ENCODE data around the gene UNC5C. TPM values are rescaled to one million over a fixed set of nuclear protein-coding genes. Genes with fewer than 3 reads are reported as not detected.

The UNC5C gene
- total and polyA plus RNA-seq, 2 of the 8 experiments (the other 6 are each of a cell fraction or from before 2014, with no cell fraction given) = 0.30 to 1.3 TPM

DNA sequence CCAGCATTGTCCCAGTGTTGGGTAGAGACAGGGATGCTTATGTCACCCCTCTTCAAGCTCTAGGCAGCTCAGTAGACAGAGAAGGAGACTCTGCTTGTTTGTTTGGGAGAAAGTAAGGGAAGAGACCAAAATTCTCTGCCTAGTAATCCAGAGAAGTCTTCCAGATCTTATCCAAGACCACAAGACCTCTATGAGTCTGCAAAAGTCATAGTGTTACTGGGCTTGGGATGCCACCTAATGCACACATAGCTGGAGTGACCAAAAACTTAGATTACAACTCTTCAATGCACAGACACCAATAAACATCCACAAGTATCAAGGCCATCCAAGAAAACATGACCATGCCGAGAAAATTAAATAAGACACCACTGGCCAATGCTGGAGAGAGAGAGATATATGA is 205.5 kb downstream of the UNC5C start:
- H3K23me2 ChIP-seq (ENCODE audit: low read depth, low read length) = no peaks in the 10 kb centered on the region
- no peaks in the 10 kb centered on the region for H3K4me1 ChIP-seq (replicated peaks in 1 of 4; ENCODE audit: control insufficient read depth in 3 of 4, insufficient read depth in 4 of 4, low read length in 3 of 4)
- ChIA-PET CTCF (ENCODE audit: partially characterized antibody) (interaction anchor here (1.7 kb wide), 1 partner anchor 19 kb away, joined by 6 read pairs; no protein-coding TSS in a partner anchor), POLR2A (ENCODE audit: partially characterized antibody) (no interaction called here)
- H3K4me2 ChIP-seq (ENCODE audit: insufficient read depth in 1 of 2, low read depth in 2 of 2, low read length in 2 of 2) = no peak overlapping the region
- FAIRE-seq (no peak), DNase-seq (ENCODE audit: low read depth in 1 of 2, low spot score in 2 of 2) (no peak)
- WGBS, 2 experiments (ENCODE audit: extremely low coverage in 1 of 2, insufficient coverage in 1 of 2, insufficient read length in 1 of 2, insufficient replicate concordance in 2 of 2, low coverage in 1 of 2, low lambda C conversion rate in 2 of 2, missing lambda C conversion rate in 1 of 2) = 100% methylated on average over 1 of the region's 1 CpG; no CpG with 5 or more reads in 1 of the 2 experiments
- H3K14ac ChIP-seq (ENCODE audit: insufficient read length) = no peak overlapping the region
- H2BK12ac ChIP-seq (ENCODE audit: low read depth, low read length) = no peak overlapping the region
- H4K5ac ChIP-seq (ENCODE audit: insufficient read length, low read depth, low read length) = no peak overlapping the region
- H3K36me3 ChIP-seq (ENCODE audit: control insufficient read depth in 2 of 4, insufficient read depth in 4 of 4, low read length in 3 of 4) = no peaks in the 10 kb centered on the region
- no peak overlapping the region for H2BK5ac ChIP-seq (ENCODE audit: low read depth, low read length)
- H2BK120ac ChIP-seq (replicated peaks; ENCODE audit: low read depth, low read length) = no peak overlapping the region
- H2AK5ac ChIP-seq (ENCODE audit: low read depth, low read length) = no peak overlapping the region
- no peak overlapping the region for H3K4ac ChIP-seq (replicated peaks; ENCODE audit: insufficient read length, low read depth, low read length)
- no peak overlapping the region for H4K8ac ChIP-seq (ENCODE audit: extremely low read depth, insufficient read depth, low read length)
- no peak overlapping the region for H2BK20ac ChIP-seq (ENCODE audit: low read length)
- H3K27me3 ChIP-seq (replicated peaks in 1 of 4; ENCODE audit: control insufficient read depth in 3 of 4, extremely low read depth in 1 of 4, insufficient read depth in 3 of 4, low read length in 3 of 4) = no peaks in the 10 kb centered on the region
- H4K91ac ChIP-seq (replicated peaks; ENCODE audit: insufficient read length, low read length) = no peak overlapping the region
- H4K20me1 ChIP-seq (replicated peaks in 1 of 2; ENCODE audit: control insufficient read depth in 1 of 2, insufficient read depth in 2 of 2, low read length in 2 of 2) = no peaks in the 10 kb centered on the region
- TF ChIP-seq RBBP5 (IDR thresholded peaks at IDR 0.05; ENCODE audit: borderline replicate concordance, low read depth, low read length) (no peak), GTF2F1 (IDR thresholded peaks at IDR 0.05; ENCODE audit: borderline replicate concordance, low read depth, low read length) (no peak), ZNF274 (IDR thresholded peaks at IDR 0.05; ENCODE audit: borderline replicate concordance, extremely low read depth, low read length) (no peak), TAF7 (optimal IDR thresholded peaks at IDR 0.05; ENCODE audit: borderline replicate concordance, low read depth, low read length) (no peak), FOSL1 (IDR thresholded peaks at IDR 0.05; ENCODE audit: insufficient read depth, low read depth, low read length) (no peak)
- H3K27ac ChIP-seq (ENCODE audit: low read depth, low read length) = no peak overlapping the region
- H3K79me1 ChIP-seq (ENCODE audit: low read depth, low read length) = no peaks in the 10 kb centered on the region
- no peak overlapping the region for H2AFZ ChIP-seq (ENCODE audit: low read length)
- H3K18ac ChIP-seq (ENCODE audit: extremely low read depth, low read length) = no peak overlapping the region
- no peak overlapping the region for H3K23ac ChIP-seq (ENCODE audit: insufficient read length)
- H2BK15ac ChIP-seq (ENCODE audit: low read length) = no peak overlapping the region
- H3K9me3 ChIP-seq (ENCODE audit: insufficient read depth in 2 of 2, low read depth in 1 of 2, low read length in 1 of 2) = no peaks in the 10 kb centered on the region
- no peak overlapping the region for H3K4me3 ChIP-seq (ENCODE audit: extremely low read depth in 1 of 4, insufficient read depth in 2 of 4, low read depth in 3 of 4, low read length in 4 of 4)
- no peak overlapping the region for H3K56ac ChIP-seq (replicated peaks; ENCODE audit: insufficient read length, low read depth, low read length)
- H3K79me2 ChIP-seq (ENCODE audit: control insufficient read depth in 1 of 2, insufficient read depth in 2 of 2, low read length in 2 of 2) = no peaks in the 10 kb centered on the region
- no peak overlapping the region for H3K9ac ChIP-seq (replicated peaks in 1 of 4; ENCODE audit: extremely low read depth in 1 of 4, low read depth in 3 of 4, low read length in 3 of 4)
